Activated CD8-positive, alpha-beta memory T cell treated with anti-CD3 and anti-CD28 coated beads for 48 hours (primary cell): ENCODE measurements around the gene TMEM169.
"Not testable (repeated sequence)": the region's sequence is repeated elsewhere in the genome, so short reads cannot be mapped to it uniquely, and the experiment has no call there.

Experiments used
- DNase-seq, 3 experiments: peaks; one replicate each; pipeline ENCODE4 v3.0.0-alpha.2; 2020; ENCODE audit warnings: low read depth in 2 of 3, low spot score in 2 of 3

TMEM169 gene

GRCh38 chr2:216131175-216131926 lies 49.6 kb downstream of the TMEM169 start:
- DNase-seq: no peak

- DNase-seq: no peak
Measured at GRCh38 chr2:216132585-216132984, 50.9 kb downstream of the TMEM169 start.

GRCh38 chr2:216133397-216133796 lies 51.7 kb downstream of the TMEM169 start:
- DNase-seq: no peak

- DNase-seq: no peak
Measured at GRCh38 chr2:216134958-216135541, 53.3 kb downstream of the TMEM169 start.

GRCh38 chr2:216139884-216140283 lies 58.2 kb downstream of the TMEM169 start:
- no peak for DNase-seq

- DNase-seq: not testable (repeated sequence)
Measured at GRCh38 chr2:216141516-216141915, 59.8 kb downstream of the TMEM169 start.

GRCh38 chr2:216142540-216142939 lies 60.8 kb downstream of the TMEM169 start:
- no peak for DNase-seq

- DNase-seq: no peak
Measured at GRCh38 chr2:216144372-216144771, 62.7 kb downstream of the TMEM169 start.

GRCh38 chr2:216144857-216145256 lies 63.1 kb downstream of the TMEM169 start:
- no peak for DNase-seq

GRCh38 chr2:216146573-216146972 lies 64.9 kb downstream of the TMEM169 start:
- DNase-seq: no peak

- no peak for DNase-seq
Measured at GRCh38 chr2:216147172-216148131, 65.7 kb downstream of the TMEM169 start.

GRCh38 chr2:216148983-216149382 lies 67.3 kb downstream of the TMEM169 start:
- DNase-seq: no peak

GRCh38 chr2:216149741-216150140 lies 68.0 kb downstream of the TMEM169 start:
- DNase-seq: no peak

GRCh38 chr2:216151313-216152025 lies 69.8 kb downstream of the TMEM169 start:
- no peak for DNase-seq
